K562 (cell line): ENCODE data around the gene PKHD1.
"Not testable (repeated sequence)": the region's sequence is repeated elsewhere in the genome, so short reads cannot be mapped to it uniquely, and the experiment has no call there.

Experiments
- BRF2 ChIP-seq: IDR thresholded peaks from 3 replicates; pipeline ENCODE4 v1.6.1; 2011; ENCODE audit warnings: borderline replicate concordance, mild to moderate bottlenecking; ENCODE audit not compliant: insufficient read length, insufficient read depth
- CGGBP1 ChIP-seq: fragments of 250-450 bp; sonication (Bioruptor Pico); IDR thresholded peaks from 2 replicates; pipeline ENCODE4 v1.9.0; 2021; ENCODE audit warnings: mild to moderate bottlenecking
- CREBBP ChIP-seq: IDR thresholded peaks from one replicate; pipeline ENCODE4 v1.6.1; 2012; ENCODE audit warnings: low read depth, mild to moderate bottlenecking, control low read depth, inconsistent platforms, low read length
- E2F5 ChIP-seq: sonication (generic); formaldehyde crosslinking; IDR thresholded peaks from 2 replicates; pipeline ENCODE4 v1.8.0; 2022; ENCODE audit warnings: mild to moderate bottlenecking, missing genetic modification reagents
- FOSL1 ChIP-seq: fragments of 200-800 bp; sonication (Bioruptor generic); conservative IDR thresholded peaks from 2 replicates; pipeline ENCODE4 v1.6.1; 2016; ENCODE audit warnings: missing genetic modification characterization, missing compliant biosample characterization
- FOXP4 ChIP-seq: sonication (generic); formaldehyde crosslinking; IDR thresholded peaks from 2 replicates; pipeline ENCODE4 v1.8.0; 2022; ENCODE audit warnings: mild to moderate bottlenecking, missing genetic modification reagents, borderline replicate concordance
- PKNOX1 ChIP-seq: fragments of 450-650 bp; IDR thresholded peaks from 2 replicates; pipeline ENCODE4 v1.6.1; 2016
- POLR2A ChIP-seq: fragments of 450-650 bp; conservative IDR thresholded peaks from 2 replicates; pipeline ENCODE4 v1.6.1; 2016
- POLR2AphosphoS5 ChIP-seq: IDR thresholded peaks from 2 replicates; pipeline ENCODE4 v1.6.1; 2011; ENCODE audit warnings: mild to moderate bottlenecking, low read depth, low read length, moderate library complexity; ENCODE audit not compliant: control insufficient read depth, insufficient read depth
- SMARCA5 ChIP-seq: fragments of 450-650 bp; IDR thresholded peaks from 2 replicates; pipeline ENCODE4 v1.6.1; 2016
- SMC3 ChIP-seq: conservative IDR thresholded peaks from 2 replicates; pipeline ENCODE4 v1.6.1; 2011; ENCODE audit warnings: low read depth, low read length, improper control_type of control experiment; ENCODE audit not compliant: insufficient read depth
- ZC3H11A ChIP-seq: IDR thresholded peaks from 2 replicates; pipeline ENCODE4 v1.6.1; 2012; ENCODE audit warnings: low read depth, low read length, improper control_type of control experiment
- TF ChIP-seq, protein P1 (sequence below), 3 experiments: IDR thresholded peaks in 2 of 3; conservative IDR thresholded peaks in 1 of 3; 2 replicates each; pipeline ENCODE4 v1.5.1; 2011 to 2012; ENCODE audit warnings: low read length in 3 of 3, mild to moderate bottlenecking in 3 of 3, control low read depth in 2 of 3, improper control_type of control experiment in 1 of 3, inconsistent platforms in 1 of 3, low read depth in 1 of 3, mixed read lengths in 1 of 3, moderate library complexity in 1 of 3; ENCODE audit not compliant: insufficient read depth in 2 of 3
- TF ChIP-seq, protein P2 (sequence below): sonication (generic); formaldehyde crosslinking; IDR thresholded peaks from 2 replicates; pipeline ENCODE4 v1.8.0; 2023; ENCODE audit warnings: mild to moderate bottlenecking, missing genetic modification reagents

- not testable (repeated sequence) for TF ChIP-seq BRF2; E2F5 (CRISPR knock-in tag); CGGBP1 (CRISPR knock-in tag); FOSL1 (tag); SMARCA5; FOXP4 (CRISPR knock-in tag); POLR2A; CREBBP; PKNOX1; ZC3H11A; SMC3; POLR2AphosphoS5
- TF ChIP-seq, protein P1, sequence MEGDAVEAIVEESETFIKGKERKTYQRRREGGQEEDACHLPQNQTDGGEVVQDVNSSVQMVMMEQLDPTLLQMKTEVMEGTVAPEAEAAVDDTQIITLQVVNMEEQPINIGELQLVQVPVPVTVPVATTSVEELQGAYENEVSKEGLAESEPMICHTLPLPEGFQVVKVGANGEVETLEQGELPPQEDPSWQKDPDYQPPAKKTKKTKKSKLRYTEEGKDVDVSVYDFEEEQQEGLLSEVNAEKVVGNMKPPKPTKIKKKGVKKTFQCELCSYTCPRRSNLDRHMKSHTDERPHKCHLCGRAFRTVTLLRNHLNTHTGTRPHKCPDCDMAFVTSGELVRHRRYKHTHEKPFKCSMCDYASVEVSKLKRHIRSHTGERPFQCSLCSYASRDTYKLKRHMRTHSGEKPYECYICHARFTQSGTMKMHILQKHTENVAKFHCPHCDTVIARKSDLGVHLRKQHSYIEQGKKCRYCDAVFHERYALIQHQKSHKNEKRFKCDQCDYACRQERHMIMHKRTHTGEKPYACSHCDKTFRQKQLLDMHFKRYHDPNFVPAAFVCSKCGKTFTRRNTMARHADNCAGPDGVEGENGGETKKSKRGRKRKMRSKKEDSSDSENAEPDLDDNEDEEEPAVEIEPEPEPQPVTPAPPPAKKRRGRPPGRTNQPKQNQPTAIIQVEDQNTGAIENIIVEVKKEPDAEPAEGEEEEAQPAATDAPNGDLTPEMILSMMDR (IDR thresholded peaks at IDR 0.05 in 2 of 3, conservative IDR thresholded peaks at IDR 0.05 in 1 of 3; ENCODE audit: insufficient read depth in 2 of 3, low read depth in 1 of 3, low read length in 3 of 3): not testable (repeated sequence)
- TF ChIP-seq, protein P2, sequence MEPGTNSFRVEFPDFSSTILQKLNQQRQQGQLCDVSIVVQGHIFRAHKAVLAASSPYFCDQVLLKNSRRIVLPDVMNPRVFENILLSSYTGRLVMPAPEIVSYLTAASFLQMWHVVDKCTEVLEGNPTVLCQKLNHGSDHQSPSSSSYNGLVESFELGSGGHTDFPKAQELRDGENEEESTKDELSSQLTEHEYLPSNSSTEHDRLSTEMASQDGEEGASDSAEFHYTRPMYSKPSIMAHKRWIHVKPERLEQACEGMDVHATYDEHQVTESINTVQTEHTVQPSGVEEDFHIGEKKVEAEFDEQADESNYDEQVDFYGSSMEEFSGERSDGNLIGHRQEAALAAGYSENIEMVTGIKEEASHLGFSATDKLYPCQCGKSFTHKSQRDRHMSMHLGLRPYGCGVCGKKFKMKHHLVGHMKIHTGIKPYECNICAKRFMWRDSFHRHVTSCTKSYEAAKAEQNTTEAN: not testable (repeated sequence)
Measured at GRCh38 chr6:51939695-51940094, 147.7 kb downstream of the PKHD1 start.
